MM.1S (cell line): Measurements from ENCODE around the gene GPRIN1.

Source experiments
- EZH2 ChIP-seq: fragments of 300-600 bp; sonication (generic); optimal IDR thresholded peaks from 2 replicates; pipeline ENCODE3; 2017; ENCODE audit warnings: low read depth, mild to moderate bottlenecking, antibody characterized with exemption, low read length, mixed read lengths
- EZH2phosphoT487 ChIP-seq: fragments of 300-600 bp; sonication (generic); IDR thresholded peaks from 2 replicates; pipeline ENCODE4 v1.6.1; 2018; ENCODE audit warnings: antibody characterized with exemption, low read length
- TF ChIP-seq, protein P1 (sequence below): fragments of 300-600 bp; sonication (generic); IDR thresholded peaks from 2 replicates; pipeline ENCODE4 v1.5.1; 2016; ENCODE audit warnings: antibody characterized with exemption, low read length, mixed read lengths

DNA sequence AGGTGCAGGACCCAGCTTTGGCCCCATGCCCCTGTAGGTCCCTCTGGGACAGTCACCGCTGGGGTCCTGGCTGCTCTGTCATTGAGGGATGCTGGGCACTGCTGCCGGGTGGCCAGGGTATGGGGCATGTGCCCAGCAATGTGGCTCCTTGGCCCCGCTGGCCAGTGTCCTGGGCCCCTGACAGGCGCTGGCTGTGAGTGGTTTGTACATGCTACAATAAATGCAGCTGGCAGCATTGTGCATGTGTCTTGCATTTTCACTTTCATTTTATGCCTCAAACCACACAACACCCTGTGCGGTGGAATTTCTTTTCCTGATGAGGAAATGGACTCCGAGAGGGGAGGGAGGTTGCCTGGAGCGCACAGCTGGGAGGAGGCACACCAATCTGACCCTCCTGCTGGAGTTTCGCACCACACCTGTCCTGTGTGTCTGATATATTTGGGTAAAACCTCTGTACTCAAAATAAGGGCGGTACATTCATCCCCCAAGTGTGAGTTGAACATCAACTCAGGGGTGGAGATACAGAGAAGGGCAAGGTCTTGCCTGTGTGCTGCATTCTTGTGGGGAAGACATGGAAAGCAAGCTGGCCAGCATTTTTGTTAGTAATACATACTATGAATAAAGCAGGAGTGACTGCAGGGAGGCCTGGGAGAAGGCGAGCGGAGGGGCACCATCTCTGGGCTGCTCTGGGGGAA is 49.0 kb upstream of the GPRIN1 start:
- TF ChIP-seq, protein P1, sequence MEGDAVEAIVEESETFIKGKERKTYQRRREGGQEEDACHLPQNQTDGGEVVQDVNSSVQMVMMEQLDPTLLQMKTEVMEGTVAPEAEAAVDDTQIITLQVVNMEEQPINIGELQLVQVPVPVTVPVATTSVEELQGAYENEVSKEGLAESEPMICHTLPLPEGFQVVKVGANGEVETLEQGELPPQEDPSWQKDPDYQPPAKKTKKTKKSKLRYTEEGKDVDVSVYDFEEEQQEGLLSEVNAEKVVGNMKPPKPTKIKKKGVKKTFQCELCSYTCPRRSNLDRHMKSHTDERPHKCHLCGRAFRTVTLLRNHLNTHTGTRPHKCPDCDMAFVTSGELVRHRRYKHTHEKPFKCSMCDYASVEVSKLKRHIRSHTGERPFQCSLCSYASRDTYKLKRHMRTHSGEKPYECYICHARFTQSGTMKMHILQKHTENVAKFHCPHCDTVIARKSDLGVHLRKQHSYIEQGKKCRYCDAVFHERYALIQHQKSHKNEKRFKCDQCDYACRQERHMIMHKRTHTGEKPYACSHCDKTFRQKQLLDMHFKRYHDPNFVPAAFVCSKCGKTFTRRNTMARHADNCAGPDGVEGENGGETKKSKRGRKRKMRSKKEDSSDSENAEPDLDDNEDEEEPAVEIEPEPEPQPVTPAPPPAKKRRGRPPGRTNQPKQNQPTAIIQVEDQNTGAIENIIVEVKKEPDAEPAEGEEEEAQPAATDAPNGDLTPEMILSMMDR = no peak
- TF ChIP-seq EZH2 (no peak), EZH2phosphoT487 (no peak)
